ENCODE measurements around the gene RABEP2.
"Not testable (repeated sequence)": the region's sequence is repeated elsewhere in the genome, so short reads cannot be mapped to it uniquely, and the experiment has no call there.

RABEP2 gene

DNA sequence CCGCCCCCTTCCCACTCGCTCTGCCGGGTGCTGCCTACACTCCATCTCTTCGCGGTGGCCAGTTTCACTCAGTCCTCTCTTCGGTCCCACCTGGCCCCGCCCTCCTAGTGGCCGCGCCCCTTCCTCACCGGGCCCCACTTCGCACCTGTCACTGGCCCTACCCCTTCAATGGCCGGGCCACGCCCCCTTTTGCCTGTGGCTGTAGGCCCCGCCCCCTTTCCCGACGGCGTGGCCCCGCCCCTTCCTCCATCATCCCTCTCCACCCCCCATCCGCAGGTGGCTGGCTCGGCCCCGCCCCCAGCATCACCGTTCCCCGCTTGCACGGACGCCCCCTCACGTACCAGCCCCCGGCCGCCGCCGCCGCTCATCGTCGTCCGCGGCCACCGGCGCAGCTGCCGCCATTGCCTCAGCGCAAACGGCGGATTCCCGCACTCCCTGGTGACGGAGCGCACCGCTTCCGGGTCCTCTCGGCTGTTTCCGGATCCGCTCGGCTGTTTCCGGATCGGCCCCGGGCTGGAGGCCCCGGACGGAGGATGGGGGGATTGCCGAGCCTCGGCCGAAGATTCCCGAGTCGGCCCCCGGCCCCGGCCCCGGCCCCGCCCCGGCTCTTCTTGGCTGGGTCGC, at the start of gene RABEP2:
Gene RABEP2 (minus strand): TSS at position 477 of the 624 bp plus-strand sequence. CDS start 75 bp downstream, at position 402.
- DNase-seq, result peak; percentile 99 to 100

- DNase-seq, result peak; percentile 91 to 93
Measured at GRCh38 chr16:28974437-28975157, 49.6 kb upstream of the RABEP2 start, which contains the start of gene SPNS1. Gene SPNS1, plus strand, starts transcription at chr16:28974778. Its CDS starts 374 bp downstream, at chr16:28975152.

- DNase-seq, result peak in 1 of 2 donors; percentile 38
Measured at GRCh38 chr16:28974007-28974436, 49.0 kb upstream of the RABEP2 start.

DNA sequence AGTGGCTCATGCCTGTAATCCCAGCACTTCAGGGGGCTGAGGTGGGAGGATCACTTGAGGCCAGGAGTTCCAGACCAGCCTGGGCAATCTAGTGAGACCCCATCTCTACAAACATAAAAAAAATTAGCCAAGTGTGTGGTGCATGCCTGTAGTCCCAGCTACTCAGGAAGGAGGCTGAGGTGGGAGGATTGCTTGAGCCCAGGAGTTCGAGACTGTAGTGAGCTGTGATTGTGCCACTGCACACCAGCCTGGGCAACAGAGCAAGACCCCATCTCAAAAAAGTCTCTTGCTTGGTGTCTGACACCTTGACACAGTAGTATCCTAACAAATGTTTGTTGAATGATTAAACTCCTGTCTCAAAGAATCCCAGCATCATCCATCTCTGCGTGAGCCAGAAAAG, 44.7 kb upstream of the RABEP2 start:
- not testable (repeated sequence) for DNase-seq

- DNase-seq, result no peak
Measured at GRCh38 chr16:28967156-28967555, 42.1 kb upstream of the RABEP2 start.

GRCh38 chr16:28964496-28964895, 39.5 kb upstream of the RABEP2 start:
- DNase-seq, result no peak

DNA sequence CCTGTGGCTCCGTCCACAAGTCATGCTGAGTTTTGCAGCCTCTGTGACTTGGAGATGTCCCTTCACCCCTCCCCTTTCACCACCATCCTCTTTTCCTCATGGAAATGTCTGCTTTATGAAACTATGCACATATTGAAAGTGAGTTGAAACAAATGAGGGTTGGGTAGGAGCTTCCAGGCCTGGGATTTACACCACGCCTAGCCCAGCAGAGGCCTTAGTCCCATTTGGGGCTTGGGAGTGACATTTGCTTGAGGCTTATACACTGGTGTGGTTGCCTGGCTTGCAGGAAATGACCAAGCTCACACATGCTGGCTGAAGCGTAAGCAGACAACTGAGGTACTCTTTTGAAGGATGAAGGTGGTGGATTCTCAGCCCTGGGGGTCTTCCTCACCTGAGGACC, 39.0 kb upstream of the RABEP2 start:
- no peak for DNase-seq

DNA sequence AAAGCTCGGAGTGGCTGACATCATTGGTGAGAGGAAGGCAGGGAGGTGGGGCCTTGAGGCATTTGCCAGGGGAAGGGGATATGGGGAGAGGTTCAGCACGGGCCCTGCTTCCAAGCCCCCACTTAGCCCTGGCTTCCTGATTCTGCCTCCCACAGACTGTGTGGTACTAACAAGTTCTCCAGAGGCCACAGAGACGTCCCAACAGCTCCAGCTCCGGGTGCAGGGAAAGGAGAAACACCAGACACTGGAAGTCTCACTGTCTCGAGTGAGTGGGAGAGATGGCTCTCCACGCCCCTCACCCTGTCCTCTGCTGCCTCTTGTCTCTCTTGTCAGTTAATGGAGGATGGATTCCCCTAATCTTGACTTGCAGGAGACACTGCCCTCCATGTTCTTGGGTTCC, 33.8 kb upstream of the RABEP2 start:
- no peak for DNase-seq

- DNase-seq, result no peak
Measured at GRCh38 chr16:28958216-28958615, 33.2 kb upstream of the RABEP2 start.

GRCh38 chr16:28951410-28951943, 26.4 kb upstream of the RABEP2 start:
- DNase-seq, result no peak

DNA sequence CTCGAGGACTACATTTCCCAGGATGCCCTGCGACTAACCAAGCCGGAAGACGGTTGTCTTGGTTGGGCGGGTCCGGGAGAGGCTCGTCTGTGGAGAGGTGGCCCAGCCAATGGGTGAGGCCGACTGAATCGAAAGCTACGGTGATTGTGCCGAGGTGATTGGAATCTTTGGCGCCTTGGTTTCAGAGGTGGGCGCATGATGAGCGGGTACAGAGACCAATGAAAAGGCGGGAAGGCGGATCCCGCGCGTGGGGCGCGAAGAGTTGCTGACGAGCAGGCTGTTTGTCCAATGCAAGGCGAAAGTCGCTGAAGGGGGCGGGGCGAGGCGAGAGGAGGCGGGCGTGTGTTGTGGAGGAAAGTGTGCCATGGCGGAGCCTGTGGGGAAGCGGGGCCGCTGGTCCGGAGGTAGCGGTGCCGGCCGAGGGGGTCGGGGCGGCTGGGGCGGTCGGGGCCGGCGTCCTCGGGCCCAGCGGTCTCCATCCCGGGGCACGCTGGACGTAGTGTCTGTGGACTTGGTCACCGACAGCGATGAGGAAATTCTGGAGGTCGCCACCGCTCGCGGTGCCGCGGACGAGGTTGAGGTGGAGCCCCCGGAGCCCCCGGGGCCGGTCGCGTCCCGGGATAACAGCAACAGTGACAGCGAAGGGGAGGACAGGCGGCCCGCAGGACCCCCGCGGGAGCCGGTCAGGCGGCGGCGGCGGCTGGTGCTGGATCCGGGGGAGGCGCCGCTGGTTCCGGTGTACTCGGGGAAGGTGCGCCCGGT, 25.8 kb upstream of the RABEP2 start, which contains the start of gene NFATC2IP:
Gene NFATC2IP (plus strand): TSS at position 290 of the 762 bp plus-strand sequence. CDS start 75 bp downstream, at position 365.
- peak; percentile 100 for DNase-seq

DNA sequence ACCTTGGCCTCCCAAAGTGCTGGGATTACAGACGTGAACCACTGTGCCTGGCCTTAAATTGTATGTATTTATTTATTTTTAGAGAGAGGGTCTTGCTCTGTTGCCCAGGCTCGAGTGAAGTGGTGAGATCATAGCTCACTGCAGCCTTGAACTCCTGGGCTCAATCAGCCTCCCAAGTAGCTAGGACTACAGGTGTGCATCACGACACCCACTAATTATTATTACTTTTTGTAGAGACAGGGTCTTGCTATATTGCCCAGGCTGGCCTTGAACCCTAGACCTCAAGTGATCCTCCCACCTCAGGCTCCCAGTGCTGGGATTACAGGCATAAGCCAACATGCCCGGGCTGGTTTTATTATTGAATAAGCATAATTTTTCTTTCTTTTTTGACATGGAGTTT, 21.6 kb upstream of the RABEP2 start:
- DNase-seq, result no peak

- DNase-seq, result no peak
Measured at GRCh38 chr16:28943281-28943680, 18.2 kb upstream of the RABEP2 start.

- DNase-seq, result not testable (repeated sequence)
Measured at GRCh38 chr16:28939825-28940224, 14.8 kb upstream of the RABEP2 start.

GRCh38 chr16:28938721-28939120, 13.7 kb upstream of the RABEP2 start:
- no peak for DNase-seq

DNA sequence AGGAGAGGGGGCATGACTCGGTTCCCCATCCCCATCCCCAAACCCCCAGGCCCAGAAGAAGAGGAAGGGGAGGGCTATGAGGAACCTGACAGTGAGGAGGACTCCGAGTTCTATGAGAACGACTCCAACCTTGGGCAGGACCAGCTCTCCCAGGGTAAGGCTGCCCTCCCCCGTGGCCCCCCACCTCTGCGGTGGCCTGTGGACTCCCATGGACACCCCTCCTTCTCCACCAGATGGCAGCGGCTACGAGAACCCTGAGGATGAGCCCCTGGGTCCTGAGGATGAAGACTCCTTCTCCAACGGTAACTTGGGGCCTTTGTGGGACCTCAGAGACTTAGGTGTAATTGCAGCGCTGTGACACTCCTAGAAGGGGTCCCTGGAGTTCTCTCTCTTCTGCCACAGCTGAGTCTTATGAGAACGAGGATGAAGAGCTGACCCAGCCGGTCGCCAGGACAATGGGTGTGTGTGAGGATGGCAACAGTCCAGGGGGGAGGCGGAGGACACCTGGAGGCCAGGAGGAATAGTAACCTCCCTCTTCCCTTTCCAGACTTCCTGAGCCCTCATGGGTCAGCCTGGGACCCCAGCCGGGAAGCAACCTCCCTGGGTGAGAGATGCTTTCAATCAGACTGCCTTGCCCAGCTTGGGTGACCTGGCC, 12.3 kb upstream of the RABEP2 start:
- no peak for DNase-seq

DNA sequence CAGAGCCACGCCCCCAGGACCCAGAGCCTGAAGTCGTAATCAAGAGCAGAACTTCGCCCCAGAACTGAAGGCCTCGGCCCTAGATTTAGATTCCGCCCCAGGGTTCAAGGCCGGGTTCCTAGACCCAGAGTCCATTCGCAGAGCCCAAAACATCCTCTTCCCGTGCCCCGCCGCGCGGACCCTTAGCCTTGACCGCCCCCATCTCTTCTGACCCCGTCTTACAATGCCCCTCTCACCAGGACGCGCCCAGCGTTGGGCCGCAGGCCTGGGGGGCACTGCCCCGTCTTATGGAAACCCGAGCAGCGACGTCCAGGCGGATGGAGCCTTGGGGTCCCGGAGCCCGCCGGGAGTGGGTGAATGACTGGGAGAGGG, 11.7 kb upstream of the RABEP2 start:
- DNase-seq, result no peak

- peak; percentile 78 to 90 for DNase-seq
Measured at GRCh38 chr16:28935924-28936783, 11.1 kb upstream of the RABEP2 start.

DNA sequence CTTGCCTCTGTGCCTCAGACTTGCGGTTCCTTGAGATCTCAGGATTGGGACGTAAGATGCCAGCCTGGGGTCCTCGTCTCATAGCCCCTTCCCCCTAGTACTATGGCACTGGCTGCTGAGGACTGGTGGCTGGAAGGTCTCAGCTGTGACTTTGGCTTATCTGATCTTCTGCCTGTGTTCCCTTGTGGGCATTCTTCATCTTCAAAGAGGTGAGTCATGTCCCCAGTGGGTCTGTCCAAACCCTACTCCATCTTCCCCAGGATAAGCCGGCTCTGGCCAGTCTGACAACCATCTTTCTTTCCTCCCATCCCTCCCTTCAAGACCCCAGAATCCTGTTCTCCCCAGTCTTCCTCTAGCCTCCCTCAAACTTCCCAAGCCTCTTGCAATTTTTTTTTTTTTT, 10.3 kb upstream of the RABEP2 start:
- DNase-seq, result no peak

GRCh38 chr16:28933171-28933570, 8.1 kb upstream of the RABEP2 start:
- DNase-seq, result no peak

GRCh38 chr16:28932339-28933141, 7.5 kb upstream of the RABEP2 start:
- no peak for DNase-seq
